HG02642 (cell line): ENCODE data around the gene LRP10.

Experiments used
- ATAC-seq: cut with Tn5 transposase; IDR thresholded peaks from one replicate; pipeline ENCODE4 v1.9.1; 2021; ENCODE audit warnings: mild to moderate bottlenecking; ENCODE audit not compliant: unreplicated experiment, poor library complexity

Gene LRP10

GRCh38 chr14:22884738-22885523 is 13.4 kb downstream of the LRP10 start:
- ATAC-seq: no peak

GRCh38 chr14:22885975-22886374 is 14.4 kb downstream of the LRP10 start:
- ATAC-seq: no peak

- ATAC-seq: peak; percentile 59
These were observed 15.1 kb downstream of the LRP10 start for GRCh38 chr14:22886500-22887259.

GRCh38 chr14:22887260-22887989 is 15.9 kb downstream of the LRP10 start:
- ATAC-seq: peak; percentile 37

GRCh38 chr14:22887990-22888378 is 16.4 kb downstream of the LRP10 start:
- peak; percentile 49 for ATAC-seq

GRCh38 chr14:22888662-22889061 is 17.1 kb downstream of the LRP10 start:
- ATAC-seq: no peak

GRCh38 chr14:22890416-22890815 is 18.9 kb downstream of the LRP10 start:
- ATAC-seq: no peak

- no peak for ATAC-seq
These were observed 20.9 kb downstream of the LRP10 start for GRCh38 chr14:22892488-22892887.

- ATAC-seq: no peak
These were observed 22.2 kb downstream of the LRP10 start for GRCh38 chr14:22893706-22894105.

GRCh38 chr14:22895402-22895801 is 23.9 kb downstream of the LRP10 start:
- ATAC-seq: no peak

- no peak for ATAC-seq
These were observed 24.8 kb downstream of the LRP10 start for GRCh38 chr14:22896356-22896755.

GRCh38 chr14:22896760-22897159 is 25.2 kb downstream of the LRP10 start:
- ATAC-seq: no peak

- ATAC-seq: no peak
These were observed 25.8 kb downstream of the LRP10 start for GRCh38 chr14:22897357-22897756.

- ATAC-seq: no peak
These were observed 27.0 kb downstream of the LRP10 start for GRCh38 chr14:22898302-22899090.

GRCh38 chr14:22900081-22900799 is 28.7 kb downstream of the LRP10 start:
- no peak for ATAC-seq

GRCh38 chr14:22901799-22902198 is 30.3 kb downstream of the LRP10 start:
- ATAC-seq: no peak

GRCh38 chr14:22903742-22904087 is 32.2 kb downstream of the LRP10 start:
- no peak for ATAC-seq

GRCh38 chr14:22905627-22906026 is 34.1 kb downstream of the LRP10 start:
- no peak for ATAC-seq

- no peak for ATAC-seq
These were observed 34.5 kb downstream of the LRP10 start for GRCh38 chr14:22906073-22906472.

GRCh38 chr14:22907429-22907828 is 35.9 kb downstream of the LRP10 start:
- no peak for ATAC-seq
